ENCODE measurements around the gene SNRNP70.
"Not testable (repeated sequence)": the region's sequence is repeated elsewhere in the genome, so short reads cannot be mapped to it uniquely, and the experiment has no call there.

Gene SNRNP70

GRCh38 chr19:49121841-49122240 lies 36.6 kb downstream of the SNRNP70 start:
- DNase-seq, result not testable (repeated sequence)

GRCh38 chr19:49123285-49123684 lies 38.0 kb downstream of the SNRNP70 start:
- not testable (repeated sequence) for DNase-seq

- no peak for DNase-seq
Measured at GRCh38 chr19:49125025-49125731, 39.9 kb downstream of the SNRNP70 start.

GRCh38 chr19:49126575-49126974 lies 41.3 kb downstream of the SNRNP70 start:
- DNase-seq, result no peak

- DNase-seq, result not testable (repeated sequence)
Measured at GRCh38 chr19:49127225-49127624, 42.0 kb downstream of the SNRNP70 start.

GRCh38 chr19:49127674-49128544 lies 42.7 kb downstream of the SNRNP70 start:
- DNase-seq, result peak; percentile 90 to 91

- DNase-seq, result no peak
Measured at GRCh38 chr19:49128545-49129237, 43.4 kb downstream of the SNRNP70 start.

- DNase-seq, result no peak
Measured at GRCh38 chr19:49129238-49129583, 44.0 kb downstream of the SNRNP70 start.

- no peak for DNase-seq
Measured at GRCh38 chr19:49130325-49130724, 45.1 kb downstream of the SNRNP70 start.

- peak in 1 of 2 experiments; percentile 21 for DNase-seq
Measured at GRCh38 chr19:49132974-49133609, 47.8 kb downstream of the SNRNP70 start.

- DNase-seq, result peak; percentile 42 to 46
Measured at GRCh38 chr19:49133621-49134454, 48.6 kb downstream of the SNRNP70 start.

- no peak for DNase-seq
Measured at GRCh38 chr19:49135686-49136085, 50.4 kb downstream of the SNRNP70 start.

GRCh38 chr19:49136771-49137171 lies 51.5 kb downstream of the SNRNP70 start:
- DNase-seq, result no peak

GRCh38 chr19:49140951-49141350 lies 55.7 kb downstream of the SNRNP70 start:
- no peak for DNase-seq

- DNase-seq, result no peak
Measured at GRCh38 chr19:49141352-49141751, 56.1 kb downstream of the SNRNP70 start.

- peak; percentile 41 to 42 for DNase-seq
Measured at GRCh38 chr19:49142866-49143335, 57.6 kb downstream of the SNRNP70 start.

- DNase-seq, result peak; percentile 69 to 74
Measured at GRCh38 chr19:49145573-49146407, 60.5 kb downstream of the SNRNP70 start.

GRCh38 chr19:49146408-49146770 lies 61.1 kb downstream of the SNRNP70 start:
- DNase-seq, result not testable (repeated sequence)

GRCh38 chr19:49148044-49148682 lies 62.9 kb downstream of the SNRNP70 start:
- no peak for DNase-seq

All from activated CD4-positive, alpha-beta T cell treated with anti-CD3 and anti-CD28 coated beads, Interleukin-2, amount 50 U/mL, for 4 hours (primary cell).